ENCODE measurements around the gene PRKCH. TPM values are rescaled to one million over a fixed set of nuclear protein-coding genes. Genes with fewer than 3 reads are reported as not detected.

Gene PRKCH
- total RNA-seq, 1 experiment from 2014 or later, result 5.0 TPM

- DNase-seq (ENCODE audit: low spot score), result no peak
Observed at GRCh38 chr14:61428261-61428660, 106.9 kb downstream of the PRKCH start.

- no peak for DNase-seq (ENCODE audit: low spot score)
Observed at GRCh38 chr14:61429316-61429715, 107.9 kb downstream of the PRKCH start.

DNA sequence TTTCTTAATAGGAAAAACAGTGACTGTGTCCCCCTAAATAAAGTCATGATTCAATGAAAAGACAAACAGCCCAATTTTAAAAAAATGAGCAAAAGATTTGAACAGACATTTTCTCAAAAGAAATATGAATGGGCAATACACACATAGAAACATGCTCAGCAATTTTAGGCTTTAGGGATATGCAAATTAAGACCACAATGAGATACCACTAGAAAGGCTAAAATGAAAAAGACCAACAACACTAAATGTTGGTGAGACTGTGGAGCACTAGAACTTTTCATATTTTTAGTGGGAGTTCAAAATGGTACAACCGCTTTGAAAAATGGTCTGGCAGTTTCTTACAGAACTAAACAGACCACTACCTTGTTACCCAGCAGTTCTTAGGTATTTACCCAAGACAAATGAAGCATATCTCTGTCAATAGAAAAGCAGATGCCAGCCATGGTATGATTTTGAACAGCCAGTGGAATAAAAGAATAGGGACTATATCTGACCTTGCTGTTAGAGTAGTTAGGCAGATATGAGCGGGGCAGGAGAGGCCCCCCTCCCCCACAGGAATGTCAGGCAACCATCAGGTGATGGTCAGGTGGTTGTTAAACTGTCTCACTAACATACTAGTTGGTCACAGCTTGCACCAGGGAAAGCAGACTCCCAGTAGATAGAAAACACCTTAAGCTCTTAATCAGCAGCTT, 108.8 kb downstream of the PRKCH start:
- DNase-seq (ENCODE audit: low spot score), result no peak

GRCh38 chr14:61433169-61433568, 111.8 kb downstream of the PRKCH start:
- DNase-seq (ENCODE audit: low spot score), result no peak

- DNase-seq (ENCODE audit: low spot score), result no peak
Observed at GRCh38 chr14:61433828-61434227, 112.4 kb downstream of the PRKCH start.

DNA sequence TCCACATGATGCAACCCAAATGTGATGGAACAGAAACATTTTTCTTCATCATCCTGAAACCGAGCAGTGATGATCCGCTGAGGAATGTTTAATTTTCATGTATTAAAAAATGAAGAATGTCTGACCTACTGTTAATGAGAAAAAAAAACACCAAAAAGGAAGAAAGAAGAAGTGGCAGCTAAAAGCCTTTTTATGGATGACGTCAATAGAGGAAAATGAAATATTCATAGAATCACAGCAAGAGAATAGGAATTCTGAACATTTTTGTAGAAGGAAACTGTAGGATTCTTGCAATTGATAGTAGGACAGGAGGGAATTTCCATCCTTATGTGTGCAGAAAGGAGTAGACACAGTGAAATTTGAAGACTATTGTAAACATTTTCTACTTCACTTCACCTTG, 112.9 kb downstream of the PRKCH start:
- no peak for DNase-seq (ENCODE audit: low spot score)

- DNase-seq (ENCODE audit: low spot score), result no peak
Observed at GRCh38 chr14:61435563-61436337, 114.4 kb downstream of the PRKCH start.

DNA sequence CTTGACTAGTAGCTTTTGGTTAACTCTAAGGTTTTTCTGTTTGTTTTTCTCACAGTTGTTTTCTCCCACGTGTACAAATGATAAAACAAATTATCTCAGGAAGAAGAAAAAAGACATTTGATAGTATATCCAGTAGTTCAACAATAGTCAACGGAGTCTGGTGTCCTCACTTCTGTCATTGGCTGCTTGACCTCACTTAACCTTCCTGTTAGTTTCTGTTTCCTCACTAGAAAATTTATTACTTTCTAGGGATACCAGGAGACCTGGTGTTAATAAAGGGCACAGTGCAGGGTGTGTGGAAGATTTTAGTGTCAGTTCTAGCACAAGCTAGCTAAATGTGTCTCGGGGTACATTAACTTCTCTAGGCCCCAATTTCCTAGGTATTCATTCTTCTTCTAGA, 116.0 kb downstream of the PRKCH start:
- no peak for DNase-seq (ENCODE audit: low spot score)

GRCh38 chr14:61438036-61438435, 116.7 kb downstream of the PRKCH start:
- DNase-seq (ENCODE audit: low spot score), result no peak

GRCh38 chr14:61438497-61438859, 117.1 kb downstream of the PRKCH start:
- DNase-seq (ENCODE audit: low spot score), result no peak

- peak; percentile 72 for DNase-seq (ENCODE audit: low spot score)
Observed at GRCh38 chr14:61438860-61439765, 117.7 kb downstream of the PRKCH start.

DNA sequence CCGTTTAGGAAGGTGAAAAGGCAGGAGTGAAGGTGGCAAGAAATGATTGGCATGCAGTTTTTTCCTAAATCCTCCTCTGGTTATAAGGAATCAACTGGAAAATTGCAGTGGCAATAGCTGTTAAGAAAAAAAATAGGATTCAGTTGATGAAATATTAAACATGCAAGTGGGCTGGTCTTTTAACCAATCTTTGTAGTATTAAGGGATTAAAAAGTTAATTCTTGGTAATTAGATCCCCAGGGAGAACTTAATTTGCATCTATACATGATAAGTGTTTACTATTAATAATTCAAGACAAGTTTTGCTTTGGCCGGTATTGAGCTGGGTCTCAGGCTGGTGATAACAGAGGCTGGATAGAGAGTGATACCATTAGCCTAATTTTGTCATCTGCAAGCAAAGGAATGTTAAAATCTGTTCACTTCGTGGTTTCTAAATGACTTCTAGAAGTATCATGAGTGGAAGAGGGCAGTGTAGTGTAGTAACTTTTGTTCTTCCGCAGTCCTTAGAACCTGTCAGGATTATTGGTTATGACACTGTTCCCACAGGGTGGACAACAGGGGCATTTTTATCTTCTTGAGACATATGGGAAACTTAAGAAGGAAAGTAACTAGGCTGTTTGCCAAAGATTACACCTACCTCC, 118.5 kb downstream of the PRKCH start:
- DNase-seq (ENCODE audit: low spot score), result no peak

- no peak for DNase-seq (ENCODE audit: low spot score)
Observed at GRCh38 chr14:61443481-61443880, 122.1 kb downstream of the PRKCH start.

GRCh38 chr14:61444215-61444768, 122.9 kb downstream of the PRKCH start:
- DNase-seq (ENCODE audit: low spot score), result no peak

- no peak for DNase-seq (ENCODE audit: low spot score)
Observed at GRCh38 chr14:61451491-61451890, 130.1 kb downstream of the PRKCH start.

GRCh38 chr14:61451891-61452400, 130.6 kb downstream of the PRKCH start:
- DNase-seq (ENCODE audit: low spot score), result no peak

- DNase-seq (ENCODE audit: low spot score), result no peak
Observed at GRCh38 chr14:61452452-61452851, 131.1 kb downstream of the PRKCH start.

GRCh38 chr14:61453103-61453767, 131.9 kb downstream of the PRKCH start:
- DNase-seq (ENCODE audit: low spot score), result no peak

- DNase-seq (ENCODE audit: low spot score), result no peak
Observed at GRCh38 chr14:61454545-61454944, 133.2 kb downstream of the PRKCH start.

DNA sequence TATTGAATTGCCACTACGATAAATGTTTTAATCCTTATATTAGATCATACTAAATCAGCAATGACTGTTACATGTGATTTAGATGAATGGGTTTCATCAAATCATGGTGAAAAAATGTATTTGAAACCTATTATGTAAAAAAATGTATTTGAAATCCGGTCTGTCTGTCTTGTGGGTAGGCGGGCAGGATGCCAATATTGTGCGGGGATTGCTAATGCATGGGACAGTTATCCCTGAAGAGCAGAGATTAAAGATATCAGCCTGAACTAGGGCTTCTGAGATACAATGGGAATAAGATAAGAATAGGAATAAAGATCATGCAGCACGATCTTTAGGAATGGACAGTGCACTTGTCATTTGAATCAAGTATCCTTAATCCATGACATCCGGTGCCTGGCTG, 134.0 kb downstream of the PRKCH start:
- DNase-seq (ENCODE audit: low spot score), result no peak

DNA sequence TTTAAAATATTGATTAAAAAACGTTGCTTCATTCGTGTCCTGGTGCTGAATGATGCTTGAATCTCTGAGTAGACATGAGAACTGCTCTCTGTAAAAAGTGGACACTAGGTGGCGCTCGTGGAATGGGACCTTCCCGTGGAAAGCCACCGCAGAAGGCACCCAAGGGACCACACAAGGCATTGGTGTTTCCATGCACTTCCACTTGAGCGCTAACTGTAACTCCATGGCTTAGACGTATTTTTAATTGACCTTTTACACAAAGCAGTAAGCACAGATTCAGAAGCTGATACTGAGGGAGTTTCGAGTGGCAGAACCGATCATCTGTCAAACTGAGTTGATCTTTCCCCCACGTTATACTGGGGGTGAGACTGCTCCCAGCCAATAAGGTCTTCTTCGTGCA, 135.3 kb downstream of the PRKCH start:
- DNase-seq (ENCODE audit: low spot score), result peak; percentile 73

Data from H4 (cell line).